Activated T-helper 1 cell treated with anti-CD3 and anti-CD28 coated beads, Interleukin-2, amount 50 U/mL, for 16 hours (primary cell): ENCODE data around the gene ZNF408.

Experiments
- DNase-seq, 2 donors: peaks; one replicate each; pipeline ENCODE4 v3.0.0-alpha.2; 2020; ENCODE audit warnings: low read depth in 1 of 2, low spot score in 1 of 2

ZNF408 gene

DNA sequence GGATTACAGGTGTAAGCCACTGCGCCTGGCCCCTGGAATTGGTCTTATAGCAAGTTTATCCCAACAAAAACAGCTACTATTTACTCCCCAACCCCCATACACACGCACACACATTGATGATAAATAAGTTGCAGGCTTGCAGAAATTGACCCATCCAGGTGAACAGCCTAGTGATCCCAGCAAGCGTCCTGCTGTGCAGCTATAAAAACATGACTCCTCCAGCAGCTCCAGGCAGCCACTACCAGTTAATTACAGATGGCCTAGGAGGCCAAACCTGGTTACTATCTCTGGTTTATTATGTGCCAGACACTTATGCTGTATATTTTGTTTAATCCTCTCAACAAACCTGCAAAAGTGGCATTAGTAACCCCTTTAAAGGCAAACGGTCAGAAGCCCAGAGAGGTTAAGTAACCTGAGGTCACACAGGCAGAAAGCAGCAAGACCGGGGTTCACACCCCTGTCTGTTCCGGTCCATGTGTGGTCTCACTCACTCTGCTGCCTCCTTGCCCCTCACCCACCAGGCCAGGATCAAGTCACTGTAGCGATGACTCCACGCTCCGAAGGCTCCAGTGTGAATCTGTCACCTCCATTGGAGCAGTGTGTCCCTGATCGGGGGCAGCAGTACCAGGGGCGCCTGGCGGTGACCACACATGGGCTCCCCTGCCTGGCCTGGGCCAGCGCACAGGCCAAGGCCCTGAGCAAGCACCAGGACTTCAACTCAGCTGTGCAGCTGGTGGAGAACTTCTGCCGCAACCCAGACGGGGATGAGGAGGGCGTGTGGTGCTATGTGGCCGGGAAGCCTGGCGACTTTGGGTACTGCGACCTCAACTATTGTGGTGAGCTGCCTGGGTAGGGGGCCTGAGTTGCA, 24.7 kb downstream of the ZNF408 start:
- DNase-seq, result no peak

DNA sequence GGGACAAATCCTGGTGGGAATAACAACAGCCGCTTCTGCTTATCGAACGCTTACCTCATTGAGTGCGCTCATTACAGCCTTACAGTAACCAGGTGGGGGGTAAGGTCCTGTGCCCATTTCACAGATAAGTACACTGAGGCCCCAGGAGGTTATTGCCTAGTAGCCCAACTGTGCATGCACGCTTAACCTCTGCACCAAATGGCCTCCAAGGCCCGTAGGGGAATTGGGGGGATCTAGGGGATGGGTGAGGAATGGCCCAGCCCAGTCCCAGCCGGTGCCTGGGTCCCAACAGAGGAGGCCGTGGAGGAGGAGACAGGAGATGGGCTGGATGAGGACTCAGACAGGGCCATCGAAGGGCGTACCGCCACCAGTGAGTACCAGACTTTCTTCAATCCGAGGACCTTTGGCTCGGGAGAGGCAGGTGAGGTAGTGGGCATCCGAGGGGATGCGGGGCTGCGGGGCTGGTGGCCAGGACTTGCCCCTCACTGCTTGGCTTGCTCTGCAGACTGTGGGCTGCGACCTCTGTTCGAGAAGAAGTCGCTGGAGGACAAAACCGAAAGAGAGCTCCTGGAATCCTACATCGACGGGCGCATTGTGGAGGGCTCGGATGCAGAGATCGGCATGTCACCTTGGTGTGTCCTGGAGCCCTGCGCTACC, 25.5 kb downstream of the ZNF408 start:
- DNase-seq, result no peak

DNA sequence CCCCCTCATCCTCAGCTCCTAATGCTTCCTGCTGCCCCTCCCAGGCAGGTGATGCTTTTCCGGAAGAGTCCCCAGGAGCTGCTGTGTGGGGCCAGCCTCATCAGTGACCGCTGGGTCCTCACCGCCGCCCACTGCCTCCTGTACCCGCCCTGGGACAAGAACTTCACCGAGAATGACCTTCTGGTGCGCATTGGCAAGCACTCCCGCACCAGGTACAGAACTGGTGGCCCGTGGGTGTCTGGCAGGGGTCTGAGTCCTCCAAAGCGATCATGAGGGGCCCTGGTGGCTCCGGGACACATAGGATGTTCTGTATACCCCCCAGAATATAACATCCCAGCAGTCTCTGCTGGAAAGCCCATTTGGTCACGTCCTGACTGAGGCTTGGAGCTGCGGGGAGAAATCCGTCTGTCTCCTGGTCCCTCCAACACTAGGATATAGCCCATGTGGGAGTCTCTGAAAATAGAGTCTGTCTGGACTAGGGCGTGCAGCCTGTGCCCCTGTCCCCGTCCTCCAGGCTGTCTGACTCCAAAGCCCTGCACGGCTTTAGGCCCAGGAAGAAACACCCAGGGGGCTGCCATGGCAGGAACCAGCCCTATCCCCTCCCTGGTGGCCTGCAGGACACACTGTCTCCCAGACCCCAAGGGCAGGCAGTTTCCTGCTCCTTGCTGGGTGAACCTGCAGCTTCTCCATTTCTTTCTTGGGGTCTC, 27.3 kb downstream of the ZNF408 start:
- no peak for DNase-seq

DNA sequence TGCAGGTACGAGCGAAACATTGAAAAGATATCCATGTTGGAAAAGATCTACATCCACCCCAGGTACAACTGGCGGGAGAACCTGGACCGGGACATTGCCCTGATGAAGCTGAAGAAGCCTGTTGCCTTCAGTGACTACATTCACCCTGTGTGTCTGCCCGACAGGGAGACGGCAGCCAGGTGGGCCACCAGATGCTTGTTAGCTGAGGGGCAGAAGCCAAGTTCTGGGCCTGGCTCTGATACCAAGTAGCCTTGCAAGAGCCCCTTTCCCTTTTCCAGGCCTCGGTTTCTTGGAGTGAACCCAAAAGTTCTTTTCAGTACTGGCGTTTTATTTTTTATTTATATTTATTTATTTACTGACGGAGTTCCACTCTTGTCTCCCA, 27.8 kb downstream of the ZNF408 start:
- DNase-seq, result no peak

DNA sequence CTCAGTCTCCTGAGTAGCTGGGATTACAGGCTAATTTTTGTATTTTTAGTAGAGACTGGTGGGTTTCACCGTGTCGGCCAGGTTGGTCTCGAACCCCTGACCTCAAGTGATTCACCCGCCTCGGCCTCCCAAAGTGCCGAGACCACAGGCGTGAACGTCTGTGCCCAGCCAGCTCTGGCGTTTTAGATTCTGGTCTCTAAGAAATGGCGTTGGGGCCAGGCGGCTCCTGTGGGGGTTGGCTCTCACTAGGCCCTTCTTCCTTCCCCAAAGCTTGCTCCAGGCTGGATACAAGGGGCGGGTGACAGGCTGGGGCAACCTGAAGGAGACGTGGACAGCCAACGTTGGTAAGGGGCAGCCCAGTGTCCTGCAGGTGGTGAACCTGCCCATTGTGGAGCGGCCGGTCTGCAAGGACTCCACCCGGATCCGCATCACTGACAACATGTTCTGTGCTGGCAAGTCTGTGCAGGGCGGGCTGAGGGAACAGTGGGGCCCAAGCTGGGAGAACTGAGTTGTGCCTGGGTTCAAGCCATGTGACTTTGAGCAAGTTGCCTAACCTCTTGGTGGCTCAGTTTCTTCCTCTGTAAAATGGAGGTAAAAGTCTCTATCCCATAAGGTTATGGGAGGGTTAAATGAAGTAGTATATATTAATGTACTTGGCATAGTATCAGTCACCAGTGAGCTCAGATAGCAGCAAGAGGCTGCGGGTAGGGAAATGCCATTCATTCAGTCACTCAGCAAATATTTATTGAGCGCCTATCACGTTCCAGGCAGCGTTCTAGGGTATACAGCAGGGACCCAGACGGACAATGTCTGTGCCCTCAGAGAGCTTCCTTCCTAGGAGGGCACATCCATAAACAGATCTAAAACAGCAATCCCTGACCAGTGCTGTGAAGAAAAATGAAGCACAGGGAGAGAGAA, 28.5 kb downstream of the ZNF408 start:
- no peak for DNase-seq

DNA sequence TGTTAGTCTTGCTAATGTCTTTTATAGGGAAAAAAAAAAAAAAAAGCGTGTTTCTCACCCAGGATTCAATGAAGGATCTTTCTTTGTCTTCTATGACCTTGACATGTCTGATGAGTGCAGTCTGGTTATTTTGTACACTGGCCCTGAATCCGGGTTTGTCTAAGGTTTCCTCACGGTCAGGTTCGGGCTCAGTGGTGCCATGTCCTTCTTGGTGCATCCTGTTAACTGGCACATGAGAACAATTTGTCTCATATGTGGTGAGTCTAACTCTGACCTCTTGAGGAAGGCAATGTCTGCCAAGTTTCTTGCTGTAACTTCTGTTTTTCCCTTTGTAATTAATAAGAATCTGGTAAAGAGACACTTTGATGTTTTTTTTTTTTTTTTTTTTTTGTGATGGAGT, 30.7 kb downstream of the ZNF408 start:
- DNase-seq, result no peak

DNA sequence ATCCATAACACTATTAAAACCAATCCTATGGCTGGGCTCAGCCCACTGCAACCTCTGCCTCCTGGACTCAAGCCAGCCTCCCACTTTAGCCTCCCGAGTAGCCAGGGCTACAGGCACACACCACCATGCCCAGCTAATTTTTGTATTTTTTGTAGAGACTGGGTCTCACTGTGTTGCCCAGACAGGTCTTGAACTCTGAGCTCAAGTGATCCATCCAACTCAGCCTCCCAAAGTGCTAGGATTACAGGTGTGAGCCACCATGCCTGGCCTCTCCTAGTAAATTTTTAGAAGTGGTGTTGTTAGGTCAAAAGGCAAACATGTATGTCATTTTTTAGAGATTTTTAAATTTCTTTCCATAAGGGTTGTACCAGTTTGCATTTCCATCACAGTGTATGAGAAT, 32.4 kb downstream of the ZNF408 start:
- DNase-seq, result no peak

DNA sequence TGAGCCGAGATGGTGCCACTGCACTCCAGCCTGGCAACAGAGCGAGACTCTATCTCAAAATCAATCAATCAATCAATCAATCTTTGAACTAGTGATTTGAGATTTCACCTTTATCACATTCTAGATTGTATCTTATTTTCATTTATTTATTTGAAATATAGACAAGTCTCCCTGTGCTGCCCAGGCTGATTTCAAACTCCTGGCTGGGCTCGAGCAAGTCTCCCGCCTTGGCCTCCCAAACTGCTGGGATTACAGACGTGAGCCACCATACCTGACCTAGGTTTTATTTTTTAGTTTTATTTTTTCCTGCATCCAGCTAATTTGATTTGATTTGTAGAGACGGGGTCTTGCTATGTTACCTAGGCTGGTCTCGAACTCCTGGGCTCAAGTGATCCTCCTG, 35.3 kb downstream of the ZNF408 start:
- DNase-seq, result no peak

DNA sequence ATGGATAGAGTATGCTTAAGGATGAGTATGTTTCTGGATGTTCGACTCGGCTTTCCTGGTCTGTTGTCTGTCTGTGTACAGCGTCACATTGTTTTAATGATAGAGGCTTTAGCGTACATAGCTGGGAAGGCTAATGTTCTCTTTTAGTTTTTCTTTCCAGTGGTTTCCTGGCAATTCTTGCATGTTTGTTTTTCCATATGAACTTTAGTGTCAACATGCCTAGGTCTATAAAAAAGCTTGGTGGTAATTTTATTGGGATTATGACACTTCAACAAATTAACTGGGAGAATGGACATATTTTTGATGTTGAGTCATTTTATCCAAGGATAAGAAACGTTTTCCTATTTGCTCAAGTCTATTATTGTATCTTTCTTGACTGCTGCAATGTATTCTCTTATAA, 35.8 kb downstream of the ZNF408 start:
- DNase-seq, result no peak

DNA sequence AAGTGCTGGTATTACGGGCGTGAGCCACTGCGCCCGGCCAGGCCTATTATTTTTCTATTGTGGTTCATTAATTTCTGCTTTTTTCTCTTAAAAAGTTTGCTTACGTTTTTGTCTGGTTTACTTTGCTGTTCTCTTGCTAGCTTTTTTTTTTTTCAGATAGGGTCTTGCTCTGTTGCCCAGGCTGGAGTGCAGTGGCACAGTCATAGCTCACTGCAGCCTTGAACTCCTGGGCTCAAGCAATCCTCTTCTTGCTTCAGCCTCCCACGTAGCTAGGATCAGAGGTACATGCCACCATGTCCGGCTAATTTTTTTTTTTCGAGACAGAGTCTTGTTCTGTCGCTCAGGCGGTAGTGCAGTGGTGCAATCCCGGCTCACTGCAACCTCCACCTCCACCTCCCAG, 36.9 kb downstream of the ZNF408 start:
- no peak for DNase-seq

DNA sequence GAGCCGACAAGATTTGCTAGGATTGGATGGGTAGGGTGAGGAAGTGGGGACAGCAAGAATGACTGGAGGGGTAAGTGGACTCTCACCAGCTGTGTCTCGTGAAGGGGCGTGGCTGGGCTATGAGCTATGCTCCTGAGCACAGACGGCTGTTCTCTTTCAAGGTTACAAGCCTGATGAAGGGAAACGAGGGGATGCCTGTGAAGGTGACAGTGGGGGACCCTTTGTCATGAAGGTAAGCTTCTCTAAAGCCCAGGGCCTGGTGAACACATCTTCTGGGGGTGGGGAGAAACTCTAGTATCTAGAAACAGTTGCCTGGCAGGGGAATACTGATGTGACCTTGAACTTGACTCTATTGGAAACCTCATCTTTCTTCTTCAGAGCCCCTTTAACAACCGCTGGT, 38.1 kb downstream of the ZNF408 start:
- no peak for DNase-seq

DNA sequence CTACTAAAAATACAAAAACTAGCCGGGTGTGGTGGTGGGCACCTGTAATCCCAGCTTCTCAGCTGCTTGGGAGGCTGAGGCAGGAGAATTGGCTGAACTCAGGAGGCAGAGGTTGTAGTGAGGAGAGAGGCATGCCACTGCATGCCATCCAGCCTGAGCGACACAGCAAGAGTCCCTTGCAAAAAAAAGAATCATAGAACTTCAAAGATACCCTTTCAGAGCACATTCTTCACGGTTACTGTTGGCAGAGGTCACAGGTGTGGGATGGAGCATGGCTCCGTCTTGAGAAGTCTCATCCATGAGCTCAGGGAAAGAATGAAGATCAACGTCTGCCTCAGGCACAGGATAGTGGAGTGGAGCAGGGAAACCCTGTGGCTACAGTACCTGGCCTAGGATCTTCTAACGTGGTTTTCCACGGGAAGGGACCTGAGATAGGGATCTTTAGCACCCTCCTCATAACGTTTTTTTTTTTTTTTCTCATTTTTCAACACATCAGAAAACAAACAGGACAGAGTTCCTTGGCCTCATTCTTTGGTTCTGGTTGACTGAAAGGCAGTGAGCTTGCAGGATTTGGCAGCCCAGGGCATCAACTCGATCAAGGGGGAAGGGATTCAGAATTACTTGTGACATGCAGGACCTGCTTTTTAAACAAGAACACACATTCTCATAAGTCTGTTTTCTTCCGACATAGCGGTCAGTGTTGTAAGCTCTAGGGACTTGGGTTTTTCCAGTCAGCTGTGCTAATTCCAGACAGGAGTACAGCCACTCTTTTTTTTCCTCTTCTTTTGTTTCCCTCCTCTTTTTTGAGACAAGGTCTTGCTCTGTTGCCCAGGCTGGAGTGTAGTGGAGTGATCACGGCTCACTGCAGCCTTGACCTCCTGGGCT, 41.0 kb downstream of the ZNF408 start:
- DNase-seq, result no peak

DNA sequence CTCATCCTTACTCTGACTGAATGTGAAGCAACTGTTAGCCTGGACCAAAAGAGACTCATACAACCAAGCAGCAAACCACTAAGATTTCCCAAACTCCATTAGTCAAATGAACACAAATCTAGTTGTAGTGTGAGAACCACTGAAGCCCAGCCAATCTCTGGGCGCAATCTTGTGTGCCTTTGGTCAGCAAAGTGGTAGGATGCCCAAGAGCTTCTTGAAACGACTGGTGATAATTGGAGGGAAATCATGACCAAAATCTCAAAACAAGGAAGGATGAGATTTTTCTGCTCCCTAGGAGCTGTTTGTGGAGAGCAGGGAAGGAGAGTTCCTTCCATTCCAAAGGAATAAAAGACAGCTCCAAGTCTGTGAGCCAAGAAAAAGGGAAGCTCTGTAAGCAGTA, 42.2 kb downstream of the ZNF408 start:
- DNase-seq, result no peak

DNA sequence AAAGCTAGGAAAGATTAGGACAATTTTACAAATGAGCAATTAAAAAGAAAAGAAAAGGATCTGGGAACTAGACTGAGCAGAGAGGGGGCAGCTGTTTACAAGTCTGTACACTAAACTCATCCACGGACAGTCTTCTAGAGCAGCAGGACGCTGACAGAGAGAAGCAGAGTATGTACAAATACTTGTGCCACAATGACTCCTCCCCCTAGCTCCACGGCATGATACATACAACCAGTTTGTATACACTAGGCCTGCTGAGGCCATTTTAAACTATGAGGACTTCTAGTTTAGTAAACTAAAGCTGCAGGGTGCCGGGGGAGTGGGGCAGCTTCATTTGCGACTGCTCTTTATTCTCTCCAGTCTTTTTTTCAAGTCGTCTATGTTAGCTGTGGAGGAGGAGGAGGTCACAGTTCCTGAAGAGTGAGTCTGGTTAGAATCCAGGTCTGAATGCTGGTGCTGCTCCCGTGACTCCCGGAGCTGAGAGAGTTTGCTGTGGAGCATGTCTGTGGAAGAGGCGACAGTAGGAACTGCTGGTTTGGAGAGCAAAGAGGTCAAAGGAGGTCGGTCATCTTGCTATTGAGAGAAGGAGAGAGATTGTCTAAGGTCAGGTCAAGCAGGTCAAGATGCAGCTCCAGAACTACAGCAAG, 43.0 kb downstream of the ZNF408 start:
- DNase-seq, result no peak

DNA sequence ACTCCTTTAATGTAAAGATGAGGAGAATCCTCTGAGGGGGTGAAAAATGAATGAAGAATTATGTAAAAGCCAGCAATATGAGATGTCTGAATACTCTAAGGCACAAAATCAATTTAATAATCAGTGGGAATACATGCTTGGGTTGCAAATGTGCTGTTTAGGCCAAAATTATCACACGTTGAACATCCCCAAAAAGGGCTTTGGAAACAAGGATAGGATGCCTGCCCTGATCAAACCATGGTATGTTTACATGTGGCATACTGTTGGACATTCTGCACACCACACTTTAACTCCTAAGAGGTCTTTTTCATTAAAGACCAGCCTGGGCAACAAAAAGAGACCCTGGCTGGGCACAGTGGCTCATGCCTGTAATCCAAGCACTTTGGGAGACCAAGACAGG, 44.5 kb downstream of the ZNF408 start:
- no peak for DNase-seq

DNA sequence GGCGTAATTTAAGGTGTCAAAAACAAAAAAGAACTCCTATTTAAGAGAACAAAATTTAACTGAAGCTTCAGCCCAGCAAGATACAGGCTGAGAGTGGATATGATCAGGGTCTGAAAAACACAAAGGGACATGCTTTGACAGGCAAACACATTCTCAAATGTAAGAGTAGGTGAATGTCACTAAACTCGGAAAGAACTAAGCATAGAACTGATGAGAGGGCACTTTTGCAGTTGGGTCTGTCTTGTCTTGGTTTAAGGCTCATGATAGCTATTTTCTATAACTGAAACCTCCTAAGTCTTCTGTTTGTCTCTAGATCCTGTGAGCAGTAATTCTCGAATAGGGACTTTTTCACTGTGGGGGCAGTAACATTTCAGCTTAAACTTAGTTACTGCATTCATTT, 45.2 kb downstream of the ZNF408 start:
- DNase-seq, result no peak

DNA sequence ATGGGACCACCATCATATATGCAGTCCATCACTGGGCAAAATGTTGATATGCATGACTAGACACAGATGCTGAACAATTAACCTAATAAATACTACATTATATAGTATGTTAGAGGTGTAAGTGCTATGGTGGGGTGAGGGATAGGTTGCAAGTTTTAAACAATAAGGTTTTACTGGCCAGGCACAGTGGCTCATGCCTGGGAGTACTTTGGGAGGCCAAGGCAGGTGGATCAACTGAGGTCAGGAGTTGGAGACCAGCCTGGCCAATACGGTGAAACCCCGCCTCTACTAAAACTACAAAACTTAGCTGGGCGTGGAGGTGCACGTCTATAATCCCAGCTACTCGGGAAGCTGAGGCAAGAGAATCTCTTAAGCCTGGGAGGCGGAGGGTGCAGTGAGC, 46.3 kb downstream of the ZNF408 start:
- no peak for DNase-seq
